HG03442 (cell line): ENCODE measurements around the gene FAM219A.
A peak's percentile ranks its signal among the peaks of the same experiment; 100 is the strongest.

Source experiments
- ATAC-seq: cut with Tn5 transposase; IDR thresholded peaks from one replicate; pipeline ENCODE4 v1.9.1; 2021; ENCODE audit warnings: mild to moderate bottlenecking, moderate library complexity; ENCODE audit not compliant: unreplicated experiment

The FAM219A gene

DNA sequence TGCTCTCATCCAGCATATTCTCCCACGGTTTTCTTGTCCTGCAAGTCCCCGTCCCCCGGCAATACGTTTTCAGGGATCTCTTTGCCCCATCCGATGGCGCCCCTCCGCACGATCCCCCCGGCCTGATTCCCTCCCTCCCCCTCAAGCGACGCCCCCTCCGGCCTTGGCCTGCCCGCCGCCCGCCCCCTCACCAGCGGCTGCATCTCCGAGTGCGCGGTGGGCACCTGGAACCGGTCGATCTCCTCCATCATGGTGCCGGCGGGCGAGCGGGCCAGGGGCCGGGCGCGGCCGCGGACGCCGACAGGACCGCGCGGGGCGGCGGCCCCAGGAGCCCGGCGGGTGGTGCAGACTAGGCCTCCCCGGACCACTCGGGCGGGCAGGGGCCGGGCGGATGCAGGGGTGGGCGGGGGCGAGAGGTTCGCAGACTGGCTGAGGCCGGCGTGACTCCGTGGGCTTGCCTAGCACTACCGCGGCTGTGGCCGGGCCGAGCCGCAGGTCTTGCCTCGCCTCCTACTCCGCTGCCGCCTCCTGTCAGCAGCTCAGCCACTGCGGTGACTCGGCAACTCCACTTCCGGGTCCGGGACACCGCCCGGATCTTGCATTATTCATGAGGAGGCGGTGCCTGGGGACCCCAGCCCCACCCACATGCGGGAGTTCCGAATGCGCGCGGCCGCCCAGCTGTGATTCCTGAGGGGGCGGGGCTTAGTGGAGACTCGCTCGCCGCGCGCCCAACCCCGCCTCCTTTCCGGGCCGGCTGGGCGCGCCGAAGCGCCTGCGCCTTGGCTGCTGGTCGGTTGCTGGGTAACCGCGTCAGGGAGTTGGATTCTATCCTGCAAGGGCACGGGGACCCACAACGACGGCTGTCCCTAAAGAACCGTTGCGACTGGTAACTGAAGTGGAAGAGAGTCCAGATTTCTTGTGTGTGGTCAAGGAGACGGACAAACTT, at the start of gene FAM219A, which contains the start of gene DNAI1:
Gene FAM219A (minus strand): TSS at position 558 of the 946 bp plus-strand sequence. CDS start 307 bp downstream, at position 251.
Gene DNAI1 (plus strand): TSS at position 793 of the 946 bp plus-strand sequence. CDS start 201 bp downstream, outside the sequence.
- peak; percentile 95 for ATAC-seq

DNA sequence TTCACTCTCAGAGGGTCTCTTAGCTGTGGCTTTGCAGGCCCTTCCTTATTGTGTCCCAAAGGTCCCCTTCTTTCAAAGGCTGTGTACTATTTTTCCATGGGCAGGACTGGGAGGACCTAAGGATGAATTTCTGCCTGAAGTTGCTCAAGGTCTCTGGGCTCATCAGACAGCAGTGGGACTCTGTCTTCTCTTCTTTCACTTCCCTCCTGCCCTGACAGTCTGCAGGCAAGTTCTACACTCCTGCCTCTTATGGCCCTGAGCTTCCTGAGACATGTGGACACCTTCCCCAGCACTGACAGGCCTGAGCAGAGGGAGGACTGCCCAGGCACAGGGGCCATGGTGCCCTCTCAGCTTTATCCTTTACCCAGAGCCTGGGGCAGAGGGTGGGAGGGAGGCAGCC, 49.6 kb upstream of the FAM219A start:
- ATAC-seq: no peak

GRCh38 chr9:34507556-34507955, 49.2 kb upstream of the FAM219A start:
- ATAC-seq: no peak

GRCh38 chr9:34506623-34507022, 48.3 kb upstream of the FAM219A start:
- no peak for ATAC-seq

- ATAC-seq: no peak
Observed at GRCh38 chr9:34505370-34506120, 47.2 kb upstream of the FAM219A start.

DNA sequence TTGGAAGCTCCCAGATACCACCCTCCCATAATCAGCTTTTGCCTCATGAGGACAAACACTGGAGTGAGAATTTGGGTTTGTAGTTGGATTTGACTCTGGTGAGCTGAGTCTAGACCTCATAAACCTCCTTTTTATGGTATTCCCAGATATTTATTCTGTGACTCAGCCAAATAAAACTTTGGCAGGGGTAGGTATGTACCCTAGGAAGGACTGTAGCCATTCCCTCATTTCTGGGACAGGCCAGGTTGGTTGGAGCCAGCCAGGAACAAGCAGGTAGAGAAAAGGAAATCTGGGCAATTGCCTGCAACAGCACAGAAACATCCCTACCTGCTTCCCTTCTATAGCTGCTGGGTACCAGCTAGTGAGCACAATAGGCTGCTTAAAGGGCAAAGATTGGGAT, 45.0 kb upstream of the FAM219A start:
- ATAC-seq: no peak

GRCh38 chr9:34502891-34503290, 44.5 kb upstream of the FAM219A start:
- ATAC-seq: no peak

DNA sequence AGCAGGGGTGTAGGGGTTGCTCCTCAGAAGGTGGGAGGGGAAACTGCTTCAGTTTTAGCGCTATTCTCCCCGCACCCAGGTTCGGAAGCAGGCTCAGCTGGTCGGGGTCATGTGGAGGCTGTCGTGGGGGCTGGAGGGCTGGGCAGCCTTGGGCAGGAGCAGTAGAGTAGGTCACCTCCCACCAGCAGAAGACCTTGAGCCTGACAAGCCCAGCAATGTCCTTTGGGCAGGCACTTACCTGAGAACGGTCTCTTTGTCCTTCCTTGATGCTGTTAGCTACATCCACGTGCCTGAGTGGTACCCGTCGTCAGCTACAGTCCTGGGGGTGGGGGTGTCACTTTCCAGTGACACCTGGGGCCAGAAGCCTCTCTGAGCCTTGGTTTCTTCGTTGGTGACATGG, 44.1 kb upstream of the FAM219A start:
- ATAC-seq: no peak

- no peak for ATAC-seq
Observed at GRCh38 chr9:34501889-34502425, 43.6 kb upstream of the FAM219A start.

- ATAC-seq: no peak
Observed at GRCh38 chr9:34501372-34501771, 43.0 kb upstream of the FAM219A start.

GRCh38 chr9:34500623-34501267, 42.4 kb upstream of the FAM219A start:
- no peak for ATAC-seq

GRCh38 chr9:34499076-34499475, 40.7 kb upstream of the FAM219A start:
- ATAC-seq: no peak

- no peak for ATAC-seq
Observed at GRCh38 chr9:34498553-34498952, 40.2 kb upstream of the FAM219A start.

DNA sequence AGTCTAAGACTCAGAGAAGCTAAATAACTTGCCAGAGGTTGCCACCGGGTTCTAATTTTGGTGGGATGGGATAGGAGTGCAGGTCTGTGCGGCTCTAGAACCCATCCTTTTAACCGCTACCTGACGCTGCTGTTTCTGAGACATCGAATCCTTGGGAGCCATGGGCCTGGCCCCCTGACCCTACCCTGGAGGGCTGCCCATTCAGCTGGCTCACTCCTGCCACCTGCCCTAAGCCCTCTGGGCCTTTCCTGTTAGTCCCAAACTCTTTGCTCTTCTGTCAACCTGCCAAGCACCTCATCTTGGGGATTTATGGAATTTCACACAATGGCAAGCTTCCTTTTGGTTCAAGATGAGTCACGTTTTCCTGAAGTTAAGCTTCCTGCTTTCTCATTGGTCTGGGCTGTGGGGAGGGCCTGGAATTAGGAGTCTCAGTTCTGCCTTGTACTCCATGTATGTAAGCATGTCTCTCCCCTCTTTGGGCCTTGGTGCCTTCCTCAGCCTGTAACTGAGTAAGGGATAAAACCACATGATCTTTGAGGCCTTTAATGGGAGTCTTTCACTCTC, 37.9 kb upstream of the FAM219A start:
- no peak for ATAC-seq

GRCh38 chr9:34493972-34494535, 35.7 kb upstream of the FAM219A start:
- ATAC-seq: no peak

- ATAC-seq: no peak
Observed at GRCh38 chr9:34492051-34492450, 33.7 kb upstream of the FAM219A start.

DNA sequence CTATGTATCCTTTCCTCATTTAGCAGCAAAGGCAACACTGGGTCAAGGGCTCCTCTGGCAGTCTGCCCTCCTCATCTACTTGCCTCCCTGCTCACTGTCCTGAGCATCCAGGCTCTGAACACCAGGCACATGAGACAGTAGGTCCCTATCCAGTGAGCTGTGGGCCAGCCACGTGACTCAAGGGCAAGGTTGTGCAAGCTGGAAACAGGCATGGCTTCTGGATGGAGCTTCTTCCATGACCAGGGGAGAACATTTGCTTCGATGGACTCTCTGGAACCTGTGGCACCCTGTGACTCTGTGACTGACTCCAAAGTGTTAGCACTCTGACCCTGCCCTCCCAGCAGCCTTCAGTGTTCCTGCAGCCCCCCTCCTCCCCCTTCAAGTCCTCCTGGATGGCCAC, 33.2 kb upstream of the FAM219A start:
- ATAC-seq: no peak

DNA sequence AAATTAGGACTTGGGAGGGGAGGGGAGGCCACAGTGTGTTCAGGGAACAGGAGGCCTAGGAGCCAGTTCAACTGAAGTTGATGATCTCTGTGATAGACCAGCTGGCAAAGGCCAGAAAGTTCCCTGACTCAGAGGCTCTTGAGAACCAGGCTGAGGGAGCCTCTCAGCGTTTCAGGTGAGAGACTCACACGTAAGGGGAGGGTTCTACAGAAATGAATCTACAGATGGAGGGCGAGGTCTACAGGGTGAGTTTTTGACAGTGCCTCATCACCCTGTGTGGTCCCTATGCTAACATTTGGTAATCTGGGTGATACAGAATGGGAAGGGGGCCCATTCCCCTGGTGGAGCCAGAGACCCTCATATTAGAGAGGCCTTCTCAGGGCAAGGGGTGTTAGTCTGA, 32.4 kb upstream of the FAM219A start:
- ATAC-seq: no peak

DNA sequence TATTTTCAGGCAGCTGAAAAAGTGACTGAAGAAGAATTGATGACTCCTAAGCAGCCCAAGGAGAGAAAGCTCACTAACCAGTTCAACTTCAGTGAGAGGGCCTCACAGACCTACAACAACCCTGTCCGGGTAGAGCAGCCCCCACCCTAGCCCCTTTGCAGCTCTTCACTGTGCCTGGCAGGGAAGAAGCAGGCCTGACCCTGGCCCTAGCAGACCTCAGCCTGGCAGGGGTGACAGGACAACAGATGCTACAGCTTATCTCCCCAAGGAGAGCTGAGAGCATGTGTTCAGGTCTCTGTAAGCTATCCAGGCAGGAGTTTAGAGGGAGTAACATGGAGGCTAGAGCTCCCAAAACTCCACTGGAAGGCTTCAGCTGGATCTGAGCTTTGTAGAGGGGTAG, 32.0 kb upstream of the FAM219A start:
- ATAC-seq: no peak

DNA sequence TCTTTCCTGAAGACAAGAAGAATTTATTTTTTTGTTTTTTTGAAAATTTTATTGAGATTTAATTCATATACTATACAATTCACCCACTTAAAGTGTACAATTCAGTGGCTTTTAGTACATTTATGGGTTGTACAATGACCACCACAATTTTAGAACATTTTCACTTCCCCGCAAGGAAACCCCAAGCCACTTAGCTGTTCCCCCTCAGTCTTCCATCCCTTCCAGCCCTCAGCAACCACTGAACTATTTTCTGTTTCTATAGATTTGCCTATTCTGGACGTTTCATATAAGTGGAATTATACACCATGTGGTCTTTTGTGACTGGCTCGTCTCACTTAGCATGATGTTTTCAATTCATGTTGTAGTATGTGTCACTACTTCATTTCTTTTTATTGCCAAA, 28.2 kb upstream of the FAM219A start:
- no peak for ATAC-seq
